Endothelial cell (in vitro differentiated cells): ENCODE measurements around the gene JCAD. TPM values are rescaled to one million over a fixed set of nuclear protein-coding genes. Genes with fewer than 3 reads are reported as not detected.
"Not testable (repeated sequence)": the region's sequence is repeated elsewhere in the genome, so short reads cannot be mapped to it uniquely, and the experiment has no call there.

Experiments used
- DNase-seq: peaks from one replicate; pipeline ENCODE4 v3.0.0; 2021; ENCODE audit warnings: low spot score
- H3K27ac Mint-ChIP-seq: one replicate; pipeline ENCODE4 v1.8.0; 2021; ENCODE audit warnings: mixed read lengths, inconsistent platforms; ENCODE audit not compliant: unreplicated experiment
- H3K27me3 Mint-ChIP-seq: one replicate; pipeline ENCODE4 v1.8.0; 2021; ENCODE audit warnings: mild to moderate bottlenecking, moderate library complexity, mixed read lengths, inconsistent platforms; ENCODE audit not compliant: unreplicated experiment
- H3K36me3 Mint-ChIP-seq: one replicate; pipeline ENCODE4 v1.8.0; 2021; ENCODE audit warnings: mild to moderate bottlenecking, low read depth, mixed read lengths, inconsistent platforms; ENCODE audit not compliant: unreplicated experiment
- H3K4me1 Mint-ChIP-seq: one replicate; pipeline ENCODE4 v1.8.0; 2021; ENCODE audit warnings: mild to moderate bottlenecking, mixed read lengths, inconsistent platforms; ENCODE audit not compliant: unreplicated experiment
- H3K4me3 Mint-ChIP-seq: one replicate; pipeline ENCODE4 v1.8.0; 2021; ENCODE audit warnings: mild to moderate bottlenecking, mixed read lengths, inconsistent platforms; ENCODE audit not compliant: unreplicated experiment
- H3K9me3 Mint-ChIP-seq: one replicate; pipeline ENCODE4 v1.8.0; 2021; ENCODE audit warnings: mixed read lengths, inconsistent platforms; ENCODE audit not compliant: unreplicated experiment
- CTCF ChIP-seq: fragments of 200-600 bp; sonication (generic); IDR thresholded peaks from one replicate; pipeline ENCODE4 v1.5.0; 2021; ENCODE audit warnings: antibody characterized with exemption; ENCODE audit not compliant: unreplicated experiment
- total RNA-seq: library from RNA; stranded (reverse); fragmentation: NEBNext Ultra II Directional; extraction: Animal tissue kit (Norgen Biotek cat#: 25700); gene quantifications from one replicate; pipeline ENCODE4 v1.2.1, GENCODE V29; 2021; ENCODE audit not compliant: unreplicated experiment

JCAD gene
- total RNA-seq, 1 donor from 2014 or later = 234 TPM

GRCh38 chr10:29982997-29983648 is 76.3 kb downstream of the JCAD start:
- Mint-ChIP-seq H3K27me3 (peaks cover 4% of the 10 kb centered on the region), H3K4me3 (peak overlapping the region; percentile 56), H3K27ac (no peak overlapping the region), H3K9me3 (peaks cover 5% of the 10 kb centered on the region), H3K36me3 (peaks cover 4% of the 10 kb centered on the region), H3K4me1 (peaks cover 2% of the 10 kb centered on the region)
- TF ChIP-seq CTCF = no peak
- no peak for DNase-seq

GRCh38 chr10:29981510-29981909 is 77.9 kb downstream of the JCAD start:
- Mint-ChIP-seq H3K4me3 (no peak overlapping the region), H3K9me3 (peaks cover 5% of the 10 kb centered on the region), H3K36me3 (peaks cover 4% of the 10 kb centered on the region), H3K27ac (no peak overlapping the region), H3K27me3 (peaks cover 2% of the 10 kb centered on the region), H3K4me1 (no peaks in the 10 kb centered on the region)
- no peak for TF ChIP-seq CTCF
- no peak for DNase-seq

DNA sequence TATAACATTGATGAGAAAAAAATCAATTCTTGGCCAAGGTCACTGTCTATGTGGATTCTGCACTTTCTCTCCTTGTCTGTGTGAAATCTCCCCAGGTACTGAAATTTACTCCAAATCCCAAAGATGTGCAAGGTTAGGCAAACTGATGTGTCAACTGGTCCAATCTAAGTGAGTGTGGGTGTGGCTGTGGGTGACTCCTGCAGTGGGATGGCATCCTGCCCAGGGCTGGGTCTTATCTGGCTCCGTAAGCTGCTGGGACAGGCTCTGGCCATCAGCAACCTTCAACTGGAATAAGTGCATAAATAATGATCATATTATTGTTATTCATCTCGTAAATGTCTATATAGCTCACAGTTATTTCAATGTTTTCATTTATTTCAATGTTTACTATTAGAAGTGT is 79.3 kb downstream of the JCAD start:
- peaks cover 5% of the 10 kb centered on the region for H3K9me3 Mint-ChIP-seq
- no peak for TF ChIP-seq CTCF
- H3K36me3 Mint-ChIP-seq = peaks cover 4% of the 10 kb centered on the region
- no peak overlapping the region for H3K4me3 Mint-ChIP-seq
- H3K27me3 Mint-ChIP-seq = no peaks in the 10 kb centered on the region
- no peak overlapping the region for H3K27ac Mint-ChIP-seq
- H3K4me1 Mint-ChIP-seq = no peaks in the 10 kb centered on the region
- no peak for DNase-seq

- not testable (repeated sequence) for H3K27ac Mint-ChIP-seq, H3K4me3 Mint-ChIP-seq, H3K9me3 Mint-ChIP-seq, H3K4me1 Mint-ChIP-seq, DNase-seq, H3K27me3 Mint-ChIP-seq, H3K36me3 Mint-ChIP-seq
Measured at GRCh38 chr10:29979421-29979779, 80.0 kb downstream of the JCAD start.

GRCh38 chr10:29977171-29977570 is 82.2 kb downstream of the JCAD start:
- H3K36me3 Mint-ChIP-seq = no peaks in the 10 kb centered on the region
- no peak for DNase-seq
- H3K27ac Mint-ChIP-seq = no peak overlapping the region
- peaks cover under 1% of the 10 kb centered on the region for H3K9me3 Mint-ChIP-seq
- H3K4me1 Mint-ChIP-seq = no peaks in the 10 kb centered on the region
- H3K27me3 Mint-ChIP-seq = no peaks in the 10 kb centered on the region
- H3K4me3 Mint-ChIP-seq = no peak overlapping the region
- TF ChIP-seq CTCF = no peak
